Breast epithelium (tissue), 4 donors: ENCODE data around the gene SCN2A. TPM values are rescaled to one million over a fixed set of nuclear protein-coding genes. Genes with fewer than 3 reads are reported as not detected.

Experiments used
- DNase-seq, 2 donors: peaks; one replicate each; pipeline ENCODE4 v3.0.0-alpha.2; 2019; ENCODE audit warnings: low spot score in 2 of 2
- H3K27ac ChIP-seq, 2 donors: fragments of 200-600 bp; sonication (generic) in 1 of 2; one replicate each; pipeline ENCODE4 v1.5.1; 2016 to 2019; ENCODE audit warnings: mild to moderate bottlenecking in 1 of 2
- H3K27me3 ChIP-seq, 2 donors: fragments of 200-600 bp; sonication (generic) in 1 of 2; one replicate each; pipeline versions ENCODE4 v1.5.1 to v1.6.0; 2017 to 2019; ENCODE audit warnings: control low read depth in 1 of 2, mild to moderate bottlenecking in 1 of 2
- H3K36me3 ChIP-seq: fragments of 200-600 bp; one replicate; pipeline ENCODE4 v1.5.1; 2019
- H3K4me1 ChIP-seq, 2 donors: fragments of 200-600 bp; sonication (generic); one replicate each; pipeline ENCODE4 v1.5.1; 2016 to 2019; ENCODE audit warnings: control low read depth in 1 of 2
- H3K4me3 ChIP-seq, 3 donors: fragments of 200-600 bp; sonication (generic); 1 replicate in 2 of 3; 2 replicates in 1 of 3; pipeline ENCODE4 v1.5.1; 2016 to 2019; ENCODE audit warnings: mild to moderate bottlenecking in 3 of 3, moderate library complexity in 2 of 3
- H3K9me3 ChIP-seq, 2 donors: fragments of 200-600 bp; sonication (generic) in 1 of 2; one replicate each; pipeline ENCODE4 v1.5.1; 2016 to 2019; ENCODE audit warnings: control low read depth in 1 of 2
- POLR2A ChIP-seq: fragments of 450-650 bp; IDR thresholded peaks from one replicate; pipeline ENCODE4 v1.6.1; 2016; ENCODE audit warnings: antibody characterized with exemption, mild to moderate bottlenecking, moderate library complexity
- POLR2AphosphoS5 ChIP-seq, 3 donors: sonication (generic); formaldehyde crosslinking; IDR thresholded peaks; one replicate each; pipeline ENCODE4 v1.6.1; 2017; ENCODE audit warnings: antibody characterized with exemption in 3 of 3
- intact Hi-C: fragments of 100-400 bp; cut with DNase I; formaldehyde crosslinking; loops from one replicate; pipeline ENCODE4 v1.15.1; 2023; ENCODE audit warnings: low total_unique reads
- total RNA-seq, 3 donors: library from RNA; depleted of rRNA; stranded (reverse); fragments of >200 nt; gene quantifications; one replicate each; pipeline ENCODE4 v1.1.0, GENCODE V29; 2016
- TF ChIP-seq, protein P1 (sequence below), 3 donors: fragments of 450-650 bp; IDR thresholded peaks; one replicate each; pipeline ENCODE4 v1.5.1; 2016 to 2017; ENCODE audit warnings: antibody characterized with exemption in 3 of 3, mild to moderate bottlenecking in 3 of 3, moderate library complexity in 3 of 3

The SCN2A gene
- total RNA-seq, 3 donors from 2014 or later, result 0.16 to 2.2 (median 2.0) TPM

GRCh38 chr2:165420231-165420630 is 181.0 kb downstream of the SCN2A start:
- H3K4me1 ChIP-seq, result no peaks in the 10 kb centered on the region
- DNase-seq, result no peak
- H3K27ac ChIP-seq, result no peak overlapping the region
- H3K4me3 ChIP-seq, result no peak overlapping the region
- TF ChIP-seq, protein P1, sequence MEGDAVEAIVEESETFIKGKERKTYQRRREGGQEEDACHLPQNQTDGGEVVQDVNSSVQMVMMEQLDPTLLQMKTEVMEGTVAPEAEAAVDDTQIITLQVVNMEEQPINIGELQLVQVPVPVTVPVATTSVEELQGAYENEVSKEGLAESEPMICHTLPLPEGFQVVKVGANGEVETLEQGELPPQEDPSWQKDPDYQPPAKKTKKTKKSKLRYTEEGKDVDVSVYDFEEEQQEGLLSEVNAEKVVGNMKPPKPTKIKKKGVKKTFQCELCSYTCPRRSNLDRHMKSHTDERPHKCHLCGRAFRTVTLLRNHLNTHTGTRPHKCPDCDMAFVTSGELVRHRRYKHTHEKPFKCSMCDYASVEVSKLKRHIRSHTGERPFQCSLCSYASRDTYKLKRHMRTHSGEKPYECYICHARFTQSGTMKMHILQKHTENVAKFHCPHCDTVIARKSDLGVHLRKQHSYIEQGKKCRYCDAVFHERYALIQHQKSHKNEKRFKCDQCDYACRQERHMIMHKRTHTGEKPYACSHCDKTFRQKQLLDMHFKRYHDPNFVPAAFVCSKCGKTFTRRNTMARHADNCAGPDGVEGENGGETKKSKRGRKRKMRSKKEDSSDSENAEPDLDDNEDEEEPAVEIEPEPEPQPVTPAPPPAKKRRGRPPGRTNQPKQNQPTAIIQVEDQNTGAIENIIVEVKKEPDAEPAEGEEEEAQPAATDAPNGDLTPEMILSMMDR (IDR thresholded peaks at IDR 0.05), result no peak
- TF ChIP-seq POLR2A (no peak), POLR2AphosphoS5 (IDR thresholded peaks at IDR 0.05) (no peak)
- peaks cover 4 to 18% of the 10 kb centered on the region in 2 donors for H3K9me3 ChIP-seq
- no peaks in the 10 kb centered on the region for H3K27me3 ChIP-seq
- H3K36me3 ChIP-seq, result no peaks in the 10 kb centered on the region
- intact Hi-C loops, result no loop called here

GRCh38 chr2:165423081-165423480 is 183.9 kb downstream of the SCN2A start:
- Histone ChIP-seq H3K9me3 (peaks cover 4 to 14% of the 10 kb centered on the region in 2 donors), H3K27me3 (no peaks in the 10 kb centered on the region), H3K36me3 (no peaks in the 10 kb centered on the region), H3K27ac (no peak overlapping the region), H3K4me3 (no peak overlapping the region), H3K4me1 (no peaks in the 10 kb centered on the region)
- no peak for DNase-seq
- intact Hi-C loops, result no loop called here
- TF ChIP-seq POLR2A, result no peak
- no peak for TF ChIP-seq POLR2AphosphoS5 (IDR thresholded peaks at IDR 0.05)
- TF ChIP-seq, protein P1 (IDR thresholded peaks at IDR 0.05), result no peak

- Histone ChIP-seq H3K27me3 (no peaks in the 10 kb centered on the region), H3K27ac (no peak overlapping the region), H3K36me3 (no peaks in the 10 kb centered on the region), H3K4me3 (no peak overlapping the region), H3K9me3 (peaks cover 4 to 14% of the 10 kb centered on the region in 2 donors), H3K4me1 (no peaks in the 10 kb centered on the region)
- intact Hi-C loops, result no loop called here
- no peak for TF ChIP-seq POLR2AphosphoS5 (IDR thresholded peaks at IDR 0.05)
- TF ChIP-seq, protein P1 (IDR thresholded peaks at IDR 0.05), result no peak
- TF ChIP-seq POLR2A, result no peak
- DNase-seq, result no peak
Measured at GRCh38 chr2:165425556-165425955, 186.3 kb downstream of the SCN2A start.

- intact Hi-C loops, result no loop called here
- peaks cover 4 to 9% of the 10 kb centered on the region in 2 donors for H3K9me3 ChIP-seq
- H3K4me1 ChIP-seq, result no peaks in the 10 kb centered on the region
- no peak for DNase-seq
- H3K27me3 ChIP-seq, result no peaks in the 10 kb centered on the region
- no peak overlapping the region for H3K4me3 ChIP-seq
- H3K36me3 ChIP-seq, result no peaks in the 10 kb centered on the region
- TF ChIP-seq POLR2A, result no peak
- TF ChIP-seq, protein P1 (IDR thresholded peaks at IDR 0.05), result no peak
- no peak for TF ChIP-seq POLR2AphosphoS5 (IDR thresholded peaks at IDR 0.05)
- no peak overlapping the region for H3K27ac ChIP-seq
Measured at GRCh38 chr2:165427686-165428085, 188.5 kb downstream of the SCN2A start.

DNA sequence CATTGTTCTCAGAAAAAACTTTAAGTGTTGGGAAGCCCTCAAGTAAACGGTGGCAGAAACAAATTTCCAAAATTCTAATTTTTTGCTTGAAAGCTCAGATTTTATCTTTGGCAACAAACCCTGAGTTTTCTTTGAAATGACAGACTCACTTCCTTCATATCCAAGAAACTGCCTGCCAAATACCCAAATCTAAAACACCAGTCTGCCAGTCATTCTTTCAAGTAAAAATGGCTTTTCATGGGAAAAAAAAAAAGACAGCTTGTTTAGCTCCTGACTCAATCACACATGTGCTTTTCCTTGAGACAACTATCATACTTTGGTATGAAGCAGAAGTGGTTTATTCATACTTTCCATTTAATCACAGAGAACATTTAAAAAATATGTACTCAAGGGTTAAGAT is 189.7 kb downstream of the SCN2A start:
- Histone ChIP-seq H3K27ac (no peak overlapping the region), H3K9me3 (no peaks in the 10 kb centered on the region), H3K36me3 (no peaks in the 10 kb centered on the region), H3K27me3 (no peaks in the 10 kb centered on the region), H3K4me1 (no peaks in the 10 kb centered on the region), H3K4me3 (no peak overlapping the region)
- no peak for TF ChIP-seq POLR2AphosphoS5 (IDR thresholded peaks at IDR 0.05)
- TF ChIP-seq, protein P1 (IDR thresholded peaks at IDR 0.05), result no peak
- no peak for TF ChIP-seq POLR2A
- intact Hi-C loops, result no loop called here
- no peak for DNase-seq
